IMR-90 (cell line): ENCODE data around the gene ST6GALNAC4. TPM values are rescaled to one million over a fixed set of nuclear protein-coding genes. Genes with fewer than 3 reads are reported as not detected.
A peak's percentile ranks its signal among the peaks of the same experiment; 100 is the strongest.

Source experiments
- ATAC-seq: fragments of 200-7000 bp; cut with Tn5 transposase; 2 replicates; pipeline ENCODE4 v1.9.1; 2020; ENCODE audit warnings: low read depth, mild to moderate bottlenecking, moderate library complexity
- BruUV-seq: library from RNA; stranded (reverse); fragments of 400-500 nt; replicated peaks from 2 replicates; lab custom pipeline; 2021; lab: Mats Ljungman, UMichigan
- CTCF ChIA-PET: fragments of 300-600 bp; formaldehyde crosslinking; extraction: SDS; loops from one replicate; lab custom pipeline; 2021; ENCODE audit warnings: antibody characterized with exemption; lab: Yijun Ruan, JAX
- POLR2A ChIA-PET: fragments of 300-600 bp; sonication (Branson Sonifier 250); formaldehyde crosslinking; loops from one replicate; lab custom pipeline; 2022; ENCODE audit warnings: antibody characterized with exemption; ENCODE audit not compliant: unreplicated experiment; lab: Charles Lee
- DNase-seq: peaks from one replicate; pipeline ENCODE4 v3.0.0; 2013
- H2AFZ ChIP-seq: replicated peaks from 2 replicates; pipeline ENCODE3; 2013; ENCODE audit warnings: low read length, mild to moderate bottlenecking; ENCODE audit not compliant: poor library complexity
- H2AK5ac ChIP-seq: 2 replicates; pipeline ENCODE4 v1.6.1; 2013; ENCODE audit warnings: low read depth, low read length, inconsistent platforms
- H2AK9ac ChIP-seq: replicated peaks from 2 replicates; pipeline ENCODE3; 2013; ENCODE audit warnings: mild to moderate bottlenecking, low read depth, low read length, moderate library complexity; ENCODE audit not compliant: poor library complexity
- H2BK120ac ChIP-seq: 2 replicates; pipeline ENCODE4 v1.6.1; 2013; ENCODE audit warnings: low read depth, low read length, inconsistent platforms
- H2BK15ac ChIP-seq: 3 replicates; pipeline ENCODE4 v1.6.1; 2013; ENCODE audit warnings: low read depth, low read length, inconsistent platforms
- H2BK20ac ChIP-seq: 2 replicates; pipeline ENCODE4 v1.6.1; 2013; ENCODE audit warnings: low read depth, mild to moderate bottlenecking, inconsistent platforms, low read length, moderate library complexity
- H2BK5ac ChIP-seq: 2 replicates; pipeline ENCODE4 v1.6.1; 2013; ENCODE audit warnings: mild to moderate bottlenecking, low read depth, low read length, inconsistent platforms; ENCODE audit not compliant: poor library complexity, severe bottlenecking
- H3K14ac ChIP-seq: replicated peaks from 2 replicates; pipeline ENCODE4 v1.6.1; 2013; ENCODE audit warnings: low read depth, low read length, inconsistent platforms
- H3K18ac ChIP-seq: 2 replicates; pipeline ENCODE4 v1.6.1; 2013; ENCODE audit warnings: low read depth, low read length, control low read depth
- H3K23ac ChIP-seq: 2 replicates; pipeline ENCODE4 v1.6.1; 2013; ENCODE audit warnings: low read depth, low read length, inconsistent platforms
- H3K27ac ChIP-seq: 2 replicates; pipeline ENCODE4 v1.5.1; 2013; ENCODE audit warnings: mild to moderate bottlenecking, control low read depth, low read length; ENCODE audit not compliant: insufficient read depth
- H3K27me3 ChIP-seq: 2 replicates; pipeline ENCODE4 v1.6.1; 2013; ENCODE audit warnings: low read length; ENCODE audit not compliant: control insufficient read depth, insufficient read depth
- H3K36me3 ChIP-seq: 2 replicates; pipeline ENCODE4 v1.6.1; 2013; ENCODE audit warnings: low read length, mixed read lengths; ENCODE audit not compliant: control insufficient read depth, insufficient read depth
- H3K4ac ChIP-seq: 2 replicates; pipeline ENCODE4 v1.6.1; 2013; ENCODE audit warnings: low read depth, low read length, inconsistent platforms
- H3K4me1 ChIP-seq: 2 replicates; pipeline ENCODE4 v1.6.1; 2013; ENCODE audit warnings: low read length, mixed read lengths; ENCODE audit not compliant: control insufficient read depth, insufficient read depth
- H3K4me2 ChIP-seq: 2 replicates; pipeline ENCODE4 v1.6.1; 2013; ENCODE audit warnings: low read depth, mild to moderate bottlenecking, control low read depth, low read length, moderate library complexity
- H3K4me3 ChIP-seq: 2 replicates; pipeline ENCODE4 v1.5.1; 2013; ENCODE audit warnings: low read depth, mild to moderate bottlenecking, control low read depth, low read length, moderate library complexity; ENCODE audit not compliant: insufficient read depth
- H3K56ac ChIP-seq: 2 replicates; pipeline ENCODE4 v1.6.1; 2013; ENCODE audit warnings: low read length, inconsistent platforms; ENCODE audit not compliant: insufficient read depth; ENCODE audit errors: extremely low read depth
- H3K79me1 ChIP-seq, 2 experiments: 2 replicates each; pipeline ENCODE4 v1.6.1; 2013; ENCODE audit warnings: low read length in 2 of 2, inconsistent platforms in 1 of 2, low read depth in 1 of 2
- H3K9ac ChIP-seq: 2 replicates; pipeline ENCODE4 v1.6.1; 2013; ENCODE audit warnings: low read depth, low read length, control low read depth
- H3K9me1 ChIP-seq: 2 replicates; pipeline ENCODE4 v1.6.1; 2013; ENCODE audit warnings: low read length, inconsistent platforms; ENCODE audit not compliant: insufficient read depth
- H3K9me3 ChIP-seq: 2 replicates; pipeline ENCODE4 v1.6.1; 2013; ENCODE audit warnings: low read length; ENCODE audit not compliant: control insufficient read depth, insufficient read depth
- H4K20me1 ChIP-seq: 2 replicates; pipeline ENCODE4 v1.6.1; 2013; ENCODE audit warnings: low read length, inconsistent platforms; ENCODE audit not compliant: insufficient read depth
- H4K5ac ChIP-seq: 2 replicates; pipeline ENCODE4 v1.6.1; 2013; ENCODE audit warnings: mild to moderate bottlenecking, low read depth, low read length, control low read depth
- H4K8ac ChIP-seq, 2 experiments: 2 replicates each; pipeline ENCODE4 v1.6.1; 2013; ENCODE audit warnings: low read depth in 2 of 2, low read length in 2 of 2, control low read depth in 1 of 2, inconsistent platforms in 1 of 2
- H4K91ac ChIP-seq: 2 replicates; pipeline ENCODE4 v1.6.1; 2013; ENCODE audit warnings: low read depth, low read length, inconsistent platforms; ENCODE audit not compliant: insufficient read depth
- MAZ ChIP-seq: IDR thresholded peaks from 2 replicates; pipeline ENCODE4 v1.6.1; 2012; ENCODE audit warnings: low read depth, mild to moderate bottlenecking, low read length, improper control_type of control experiment, moderate library complexity, borderline replicate concordance
- MXI1 ChIP-seq: IDR thresholded peaks from 2 replicates; pipeline ENCODE4 v1.6.1; 2012; ENCODE audit warnings: low read depth, mild to moderate bottlenecking, low read length, moderate library complexity, borderline replicate concordance
- WGBS, 2 experiments: methylation state at CpG; one replicate each; pipeline versions ENCODE4 v1.1.5 to v1.1.7; 2013; ENCODE audit warnings: missing lambda C conversion rate in 2 of 2; ENCODE audit not compliant: insufficient read length in 1 of 2; ENCODE audit errors: extremely low coverage in 2 of 2; 5-methylcytosine and 5-hydroxymethylcytosine counted together
- dilution Hi-C: fragments of 300-500 bp; cut with HindIII; formaldehyde crosslinking; loops from one replicate; pipeline ENCODE4 v1.14.3; 2018; ENCODE audit warnings: low sequenced_read_pairs; ENCODE audit not compliant: unreplicated experiment
- in situ Hi-C: fragments of 300-500 bp; cut with MboI; formaldehyde crosslinking; loops from 3 replicates; pipeline ENCODE4 v1.14.3; 2019; ENCODE audit warnings: low sequenced_read_pairs, inconsistent platforms, mixed read lengths
- intact Hi-C: fragments of 100-400 bp; cut with micrococcal nuclease; formaldehyde crosslinking; loops from 2 replicates; pipeline ENCODE4 v1.10.0; 2022
- polyA plus RNA-seq, 3 experiments: library from polyadenylated mRNA; depleted of rRNA; stranded (reverse); fragments of >200 nt; gene quantifications; 2 replicates each; pipeline ENCODE4 v1.2.3, GENCODE V29; 2012; ENCODE audit warnings: low replicate concordance in 1 of 3
- total RNA-seq: library from RNA; depleted of rRNA; stranded (reverse); fragments of >200 nt; gene quantifications from 2 replicates; pipeline ENCODE4 v1.2.3, GENCODE V29; 2012

Gene ST6GALNAC4
- total and polyA plus RNA-seq, 2 of the 4 experiments (the other 2 are of a cell fraction) = 12.5 to 32.9 TPM

DNA sequence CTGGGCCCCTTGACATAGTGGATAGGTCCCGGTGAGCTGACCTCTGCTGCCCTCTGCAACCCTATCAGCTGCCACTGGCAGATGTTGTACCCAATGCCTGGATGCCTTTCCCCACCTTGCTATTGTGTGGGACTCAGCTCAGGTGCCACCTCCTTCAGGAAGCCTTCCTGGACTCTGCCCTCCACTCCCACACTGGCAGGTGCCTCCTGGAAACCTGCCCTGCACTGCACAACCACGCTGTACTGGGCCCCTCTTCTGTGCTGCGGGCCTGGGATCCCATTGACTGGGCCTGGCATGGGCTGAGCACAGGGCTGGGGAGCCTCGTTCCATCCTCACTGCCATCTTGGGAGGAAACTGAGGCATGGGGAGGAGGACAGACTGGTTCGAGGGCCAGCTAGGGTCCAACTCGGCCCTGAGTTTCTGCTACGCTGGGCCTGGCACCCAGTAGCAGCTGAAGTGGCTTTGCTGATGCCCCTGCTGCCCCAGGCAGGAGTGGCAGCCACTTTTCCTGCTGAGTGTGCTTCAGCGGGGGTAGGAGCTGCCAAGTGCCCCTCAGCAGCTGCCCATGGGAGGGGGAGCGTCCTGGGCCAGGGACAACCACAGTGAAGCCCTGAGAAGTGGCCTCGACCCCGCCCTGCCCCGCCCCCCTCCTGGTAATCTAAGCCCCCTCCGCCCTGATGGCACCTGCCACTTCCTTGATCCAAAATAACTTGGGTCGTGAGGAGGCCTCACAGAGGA is 40.6 kb downstream of the ST6GALNAC4 start:
- no peak overlapping the region; the same call in 1 of the 2 replicates for H4K91ac ChIP-seq
- ChIA-PET CTCF (interaction anchor here (1.4 kb wide), 1 partner anchor 33 kb away, joined by 3 read pairs; no protein-coding TSS in a partner anchor), POLR2A (no interaction called here)
- no peak overlapping the region for H2BK15ac ChIP-seq
- no peaks in the 10 kb centered on the region for H3K27me3 ChIP-seq
- H3K9me3 ChIP-seq = no peaks in the 10 kb centered on the region
- no peak overlapping the region for H3K4me3 ChIP-seq
- ATAC-seq = no peak
- no TSS peak for BruUV-seq
- H3K79me1 ChIP-seq = peaks cover 20 to 34% of the 10 kb centered on the region in 2 experiments; a peak in 3 of 4 replicates
- DNase-seq = no peak
- no peak overlapping the region for H4K5ac ChIP-seq
- peak overlapping the region; percentile 27 for H3K4me2 ChIP-seq
- no peak overlapping the region for H3K27ac ChIP-seq
- intact Hi-C loops = no loop called here
- dilution Hi-C loops = no loop called here
- TF ChIP-seq MXI1 (no peak), MAZ (no peak)
- no peak overlapping the region for H2BK5ac ChIP-seq
- no peak overlapping the region for H2BK120ac ChIP-seq
- peak overlapping the region; percentile 48; the same call in 1 of the 2 replicates for H3K14ac ChIP-seq
- H2AFZ ChIP-seq = peak overlapping the region; percentile 47
- H3K18ac ChIP-seq = no peak overlapping the region
- H3K23ac ChIP-seq = no peak overlapping the region
- H3K9ac ChIP-seq = no peak overlapping the region
- H4K20me1 ChIP-seq = 0 out of 2 replicates have a peak, but pooled peaks cover 3% of the 10 kb centered on the region
- no peak overlapping the region for H3K56ac ChIP-seq
- H3K4ac ChIP-seq = peak overlapping the region; percentile 69
- H2AK9ac ChIP-seq = peak overlapping the region; percentile 95
- peaks cover 24% of the 10 kb centered on the region for H3K4me1 ChIP-seq
- H2BK20ac ChIP-seq = no peak overlapping the region
- no peak overlapping the region; a peak in 1 of 4 replicates for H4K8ac ChIP-seq
- 80% methylated on average over 5 of the region's 14 CpGs; no CpG with 5 or more reads in 1 of the 2 experiments for WGBS, 2 experiments
- in situ Hi-C loops = no loop called here
- no peaks in the 10 kb centered on the region for H3K9me1 ChIP-seq
- peak overlapping the region; percentile 15 for H2AK5ac ChIP-seq
- peaks cover 14% of the 10 kb centered on the region for H3K36me3 ChIP-seq
